GM23338 (cell line): ENCODE measurements around the gene SNAPIN. TPM values are rescaled to one million over a fixed set of nuclear protein-coding genes. Genes with fewer than 3 reads are reported as not detected.

ENCODE experiments used
- ATAC-seq: fragments of 200-7000 bp; cut with Tn5 transposase; 3 replicates; pipeline ENCODE4 v1.9.1; 2020
- DNase-seq: peaks from one replicate; pipeline ENCODE4 v3.0.0-alpha.2; 2015; ENCODE audit warnings: low spot score
- H2AFZ ChIP-seq: fragments of 200-600 bp; sonication (generic); 2 replicates; pipeline ENCODE4 v1.8.0; 2016; ENCODE audit warnings: antibody characterized with exemption, mild to moderate bottlenecking, moderate library complexity
- H3F3A ChIP-seq: fragments of 200-600 bp; sonication (generic); replicated peaks from 2 replicates; pipeline ENCODE4 v1.8.0; 2017; ENCODE audit warnings: antibody characterized with exemption, mixed run types, low read depth
- H3K27ac ChIP-seq: fragments of 200-600 bp; sonication (generic); 2 replicates; pipeline ENCODE4 v1.6.1; 2016; ENCODE audit warnings: low read depth
- H3K27me3 ChIP-seq: fragments of 200-600 bp; sonication (generic); 2 replicates; pipeline ENCODE4 v1.8.0; 2016; ENCODE audit warnings: mild to moderate bottlenecking, mixed run types, moderate library complexity; ENCODE audit not compliant: insufficient read depth
- H3K36me3 ChIP-seq: fragments of 200-600 bp; sonication (generic); 2 replicates; pipeline ENCODE4 v1.8.0; 2016; ENCODE audit warnings: mild to moderate bottlenecking; ENCODE audit not compliant: insufficient read depth
- H3K4me1 ChIP-seq: fragments of 200-600 bp; sonication (generic); 2 replicates; pipeline ENCODE4 v1.8.0; 2016; ENCODE audit warnings: mild to moderate bottlenecking, moderate library complexity; ENCODE audit not compliant: insufficient read depth
- H3K4me2 ChIP-seq: fragments of 200-600 bp; sonication (generic); 2 replicates; pipeline ENCODE4 v1.7.1; 2017; ENCODE audit warnings: mixed run types
- H3K4me3 ChIP-seq: fragments of 200-600 bp; sonication (generic); 2 replicates; pipeline ENCODE4 v1.6.1; 2016; ENCODE audit warnings: mixed run types
- H3K79me2 ChIP-seq: fragments of 200-600 bp; sonication (generic); replicated peaks from 2 replicates; pipeline ENCODE4 v1.8.0; 2017; ENCODE audit warnings: mild to moderate bottlenecking; ENCODE audit not compliant: insufficient read depth
- H3K9me2 ChIP-seq: fragments of 200-600 bp; sonication (generic); 2 replicates; pipeline ENCODE4 v1.8.0; 2017; ENCODE audit not compliant: insufficient read depth
- H4K20me1 ChIP-seq: fragments of 200-600 bp; sonication (generic); replicated peaks from 2 replicates; pipeline ENCODE4 v1.8.0; 2017; ENCODE audit warnings: mild to moderate bottlenecking; ENCODE audit not compliant: insufficient read depth
- H3K27ac Mint-ChIP-seq: 2 replicates; pipeline ENCODE4 v1.8.0; 2020; ENCODE audit warnings: inconsistent platforms, mild to moderate bottlenecking, moderate library complexity, mixed read lengths
- H3K27me3 Mint-ChIP-seq: 3 replicates; pipeline ENCODE4 v1.8.0; 2022; ENCODE audit warnings: low read depth, mild to moderate bottlenecking, moderate library complexity, mixed read lengths, inconsistent platforms; ENCODE audit not compliant: insufficient read depth, poor library complexity
- H3K36me3 Mint-ChIP-seq: 3 replicates; pipeline ENCODE4 v1.8.0; 2021; ENCODE audit warnings: low read depth, mild to moderate bottlenecking, inconsistent platforms, moderate library complexity, mixed read lengths
- H3K4me1 Mint-ChIP-seq: 3 replicates; pipeline ENCODE4 v1.8.0; 2020; ENCODE audit warnings: mild to moderate bottlenecking, inconsistent platforms, mixed read lengths
- H3K4me3 Mint-ChIP-seq: 3 replicates; pipeline ENCODE4 v1.8.0; 2021; ENCODE audit warnings: moderate library complexity, mild to moderate bottlenecking, inconsistent platforms, mixed read lengths
- H3K9me3 Mint-ChIP-seq: 3 replicates; pipeline ENCODE4 v1.8.0; 2020; ENCODE audit warnings: moderate library complexity, mild to moderate bottlenecking, inconsistent platforms, mixed read lengths
- CREB1 ChIP-seq: fragments of 250-450 bp; sonication (Bioruptor Pico); IDR thresholded peaks from 2 replicates; pipeline ENCODE4 v1.5.0; 2020; ENCODE audit warnings: low read depth, mild to moderate bottlenecking, moderate library complexity
- CTCF ChIP-seq, 2 experiments: fragments of 200-600 bp in 1 of 2; sonication (generic) in 1 of 2; conservative IDR thresholded peaks; 2 replicates each; pipeline versions ENCODE4 v1.5.1 to v1.6.1; 2016 to 2017; ENCODE audit warnings: antibody characterized with exemption in 2 of 2, low read depth in 2 of 2, mild to moderate bottlenecking in 2 of 2, moderate library complexity in 1 of 2
- EZH2phosphoT487 ChIP-seq: fragments of 200-600 bp; sonication (generic); IDR thresholded peaks from one replicate; pipeline ENCODE4 v1.8.1; 2018; ENCODE audit warnings: antibody characterized with exemption; ENCODE audit not compliant: unreplicated experiment
- JUNB ChIP-seq: IDR thresholded peaks from one replicate; pipeline ENCODE4 v1.6.1; 2016; ENCODE audit warnings: antibody characterized with exemption; ENCODE audit not compliant: unreplicated experiment
- POLR2AphosphoS5 ChIP-seq: IDR thresholded peaks from 2 replicates; pipeline ENCODE4 v1.6.1; 2016; ENCODE audit warnings: antibody characterized with exemption, low read depth
- polyA plus RNA-seq: library from polyadenylated mRNA; unstranded; fragments of >200 nt; fragmentation: Nextera tagmentation; extraction: Ambion mirVana; gene quantifications from 2 replicates; pipeline ENCODE4 v1.2.1, GENCODE V29; 2016
- total RNA-seq: library from RNA; depleted of rRNA; stranded (reverse); fragments of >200 nt; shearing (Covaris generic); gene quantifications from 2 replicates; pipeline ENCODE4 v1.2.3, GENCODE V29; 2014

SNAPIN gene
- total and polyA plus RNA-seq, 2 experiments from 2014 or later: 25.6 to 48.5 TPM

- Histone ChIP-seq H3K4me3 (peak overlapping the region; percentile 33; the same call in 1 of the 2 replicates), H3K4me1 (peaks cover 27% of the 10 kb centered on the region), H3K27me3 (no peaks in the 10 kb centered on the region), H3F3A (peaks cover 12% of the 10 kb centered on the region), H3K36me3 (no peaks in the 10 kb centered on the region), H3K27ac (peak overlapping the region; percentile 95), H3K9me2 (no peaks in the 10 kb centered on the region; the same call in 1 of the 2 replicates), H4K20me1 (no peaks in the 10 kb centered on the region), H3K4me2 (peak overlapping the region; percentile 73), H2AFZ (peak overlapping the region; percentile 97), H3K79me2 (no peaks in the 10 kb centered on the region)
- Mint-ChIP-seq H3K4me3 (peak overlapping the region; percentile 19; the same call in 2 of the 3 replicates), H3K27me3 (peaks cover 11% of the 10 kb centered on the region), H3K36me3 (no peaks in the 10 kb centered on the region), H3K4me1 (peaks cover 27% of the 10 kb centered on the region), H3K27ac (peak overlapping the region; percentile 96), H3K9me3 (no peaks in the 10 kb centered on the region)
- peak; percentile 77 for DNase-seq
- ATAC-seq: peak; percentile 75
- no peak for TF ChIP-seq EZH2phosphoT487
- 0 out of 2 replicates have a peak, but pooled peaks have one; percentile 34 for TF ChIP-seq POLR2AphosphoS5
- no peak for TF ChIP-seq JUNB
- TF ChIP-seq CTCF (conservative IDR thresholded peaks at IDR 0.05; ENCODE audit: low read depth in 2 of 2): 0 out of 4 replicates have a peak, but pooled peaks of 1 of the 2 experiments have one; percentile 4
Observed at GRCh38 chr1:153697191-153698019, 38.9 kb downstream of the SNAPIN start.

- H3K9me2 ChIP-seq: no peaks in the 10 kb centered on the region; the same call in 1 of the 2 replicates
- H3F3A ChIP-seq: peaks cover 12% of the 10 kb centered on the region
- no peaks in the 10 kb centered on the region for H4K20me1 ChIP-seq
- H3K79me2 ChIP-seq: no peaks in the 10 kb centered on the region
- H3K27ac ChIP-seq: peak overlapping the region; percentile 95
- H3K36me3 Mint-ChIP-seq: no peaks in the 10 kb centered on the region
- peak overlapping the region; percentile 33; the same call in 1 of the 2 replicates for H3K4me3 ChIP-seq
- peak overlapping the region; percentile 32; the same call in 1 of the 3 replicates for H3K4me3 Mint-ChIP-seq
- no peaks in the 10 kb centered on the region for H3K27me3 ChIP-seq
- ATAC-seq: peak; percentile 75
- no peak for TF ChIP-seq CREB1 (CRISPR knock-in tag)
- TF ChIP-seq POLR2AphosphoS5: peak; percentile 26; the same call in 1 of the 2 replicates
- H3K27ac Mint-ChIP-seq: peak overlapping the region; percentile 96
- H2AFZ ChIP-seq: peak overlapping the region; percentile 97
- peak overlapping the region; percentile 73 for H3K4me2 ChIP-seq
- peaks cover 27% of the 10 kb centered on the region for H3K4me1 ChIP-seq
- H3K4me1 Mint-ChIP-seq: peaks cover 27% of the 10 kb centered on the region
- H3K27me3 Mint-ChIP-seq: peaks cover 11% of the 10 kb centered on the region
- peak; percentile 66 for DNase-seq
- H3K36me3 ChIP-seq: no peaks in the 10 kb centered on the region
- H3K9me3 Mint-ChIP-seq: no peaks in the 10 kb centered on the region
Observed at GRCh38 chr1:153698020-153698922, 39.8 kb downstream of the SNAPIN start.
